Measurements from ENCODE around the gene RAB5B.

Gene RAB5B

DNA sequence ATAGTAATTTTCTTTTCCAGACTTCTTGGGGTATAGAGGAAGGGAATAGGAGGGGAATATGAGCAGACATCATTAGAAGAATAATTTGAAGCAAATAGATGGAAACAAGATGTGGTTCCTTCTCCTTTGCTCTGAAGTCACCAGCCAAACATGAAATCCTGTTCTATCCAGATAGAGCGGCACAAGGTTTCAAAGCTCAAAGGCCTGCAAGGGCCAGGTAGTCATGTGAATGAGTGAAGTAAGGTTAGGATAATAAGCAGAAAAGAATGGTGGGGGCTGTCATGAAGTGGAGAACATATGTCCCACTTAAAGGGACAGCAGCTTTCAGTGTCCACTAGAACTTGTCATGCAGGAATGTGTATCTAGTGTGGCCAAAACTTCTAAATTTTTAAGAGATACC, 44.5 kb downstream of the RAB5B start:
- H4K20me1 ChIP-seq (ENCODE audit: insufficient read depth, low read length, poor library complexity, severe bottlenecking): no peaks in the 10 kb centered on the region
- H3K4me1 ChIP-seq (ENCODE audit: insufficient read depth, low read length, poor library complexity, severe bottlenecking): peaks cover 6% of the 10 kb centered on the region
- H3K4me3 ChIP-seq (ENCODE audit: low read length, poor library complexity, severe bottlenecking): no peak overlapping the region
- H3F3A ChIP-seq (ENCODE audit: low read depth): no peaks in the 10 kb centered on the region
- no peaks in the 10 kb centered on the region for H3K9me3 ChIP-seq (ENCODE audit: insufficient read depth, low read depth, low read length)
- H2AFZ ChIP-seq (ENCODE audit: low read length): no peak overlapping the region
- H3K79me2 ChIP-seq (ENCODE audit: insufficient read depth, low read length): no peaks in the 10 kb centered on the region
- no peak overlapping the region for H3K4me2 ChIP-seq (ENCODE audit: low read depth, low read length, poor library complexity, severe bottlenecking)
- H3K36me3 ChIP-seq (ENCODE audit: insufficient read depth, low read length): no peaks in the 10 kb centered on the region
- H3K9me2 ChIP-seq (replicated peaks; ENCODE audit: low read depth, low read length): no peaks in the 10 kb centered on the region
- TF ChIP-seq, protein P1, sequence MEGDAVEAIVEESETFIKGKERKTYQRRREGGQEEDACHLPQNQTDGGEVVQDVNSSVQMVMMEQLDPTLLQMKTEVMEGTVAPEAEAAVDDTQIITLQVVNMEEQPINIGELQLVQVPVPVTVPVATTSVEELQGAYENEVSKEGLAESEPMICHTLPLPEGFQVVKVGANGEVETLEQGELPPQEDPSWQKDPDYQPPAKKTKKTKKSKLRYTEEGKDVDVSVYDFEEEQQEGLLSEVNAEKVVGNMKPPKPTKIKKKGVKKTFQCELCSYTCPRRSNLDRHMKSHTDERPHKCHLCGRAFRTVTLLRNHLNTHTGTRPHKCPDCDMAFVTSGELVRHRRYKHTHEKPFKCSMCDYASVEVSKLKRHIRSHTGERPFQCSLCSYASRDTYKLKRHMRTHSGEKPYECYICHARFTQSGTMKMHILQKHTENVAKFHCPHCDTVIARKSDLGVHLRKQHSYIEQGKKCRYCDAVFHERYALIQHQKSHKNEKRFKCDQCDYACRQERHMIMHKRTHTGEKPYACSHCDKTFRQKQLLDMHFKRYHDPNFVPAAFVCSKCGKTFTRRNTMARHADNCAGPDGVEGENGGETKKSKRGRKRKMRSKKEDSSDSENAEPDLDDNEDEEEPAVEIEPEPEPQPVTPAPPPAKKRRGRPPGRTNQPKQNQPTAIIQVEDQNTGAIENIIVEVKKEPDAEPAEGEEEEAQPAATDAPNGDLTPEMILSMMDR (conservative IDR thresholded peaks at IDR 0.05; ENCODE audit: low read length): no peak
- TF ChIP-seq EZH2phosphoT487 (IDR thresholded peaks at IDR 0.05; ENCODE audit: borderline replicate concordance): no peak
- no peaks in the 10 kb centered on the region for H3K27me3 ChIP-seq (ENCODE audit: insufficient read depth, low read length, poor library complexity, severe bottlenecking)
- H3K9ac ChIP-seq (ENCODE audit: low read depth, low read length, poor library complexity, severe bottlenecking): no peak overlapping the region

DNA sequence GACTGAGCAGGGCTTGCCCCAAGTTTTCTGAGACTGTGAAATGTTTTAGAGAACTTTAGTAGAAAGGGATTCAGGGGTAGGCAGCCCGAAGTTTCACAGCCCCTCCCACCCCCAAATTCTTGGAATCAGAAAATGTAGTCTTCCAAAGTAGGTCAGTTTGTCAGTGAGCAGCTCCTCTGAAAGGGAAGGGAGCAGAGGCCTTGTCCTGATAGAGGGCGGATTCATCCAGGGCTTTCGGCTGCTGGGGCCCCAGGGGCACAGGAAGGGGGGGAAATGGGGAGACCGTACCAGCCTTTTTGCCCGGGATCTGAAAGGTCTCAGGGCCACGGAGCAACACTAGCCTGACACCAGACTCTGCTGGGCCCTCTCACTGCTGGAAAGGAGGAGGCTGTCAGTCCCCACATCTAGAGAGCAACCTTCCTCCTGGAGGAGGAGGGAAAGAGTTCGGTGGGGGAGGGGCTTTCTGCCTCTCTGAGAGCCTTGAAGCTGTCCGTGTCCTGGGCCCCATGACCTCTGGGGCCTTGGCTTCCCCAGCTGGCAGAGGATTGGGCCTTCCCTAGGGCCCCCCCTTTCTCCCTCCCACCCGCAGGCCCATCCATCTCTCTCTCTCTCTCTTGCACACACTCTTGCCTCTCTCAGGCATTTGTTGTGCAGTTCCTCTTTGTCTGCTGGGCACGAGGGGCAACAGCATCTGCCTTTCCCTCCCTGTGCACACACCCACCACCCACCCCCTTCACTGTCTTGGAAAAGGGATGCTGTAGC, 46.7 kb downstream of the RAB5B start, which contains the start of gene IKZF4:
Gene IKZF4, plus strand, starts transcription at position 621 of the 762 bp plus-strand sequence. CDS start 451 bp downstream, outside the sequence.
- Histone ChIP-seq H3K9ac (ENCODE audit: low read depth, low read length, poor library complexity, severe bottlenecking) (peak within 1 kb of the TSS; percentile 68), H4K20me1 (ENCODE audit: insufficient read depth, low read length, poor library complexity, severe bottlenecking) (no peaks in the 10 kb centered on the region), H3K4me1 (ENCODE audit: insufficient read depth, low read length, poor library complexity, severe bottlenecking) (peaks cover 4% of the 10 kb centered on the region), H3F3A (ENCODE audit: low read depth) (no peaks in the 10 kb centered on the region), H3K4me3 (ENCODE audit: low read length, poor library complexity, severe bottlenecking) (peak within 1 kb of the TSS; percentile 56), H3K9me2 (replicated peaks; ENCODE audit: low read depth, low read length) (no peaks in the 10 kb centered on the region), H2AFZ (ENCODE audit: low read length) (no peak within 1 kb of the TSS; the same call in 1 of the 2 replicates), H3K36me3 (ENCODE audit: insufficient read depth, low read length) (no peaks in the 10 kb centered on the region), H3K27me3 (ENCODE audit: insufficient read depth, low read length, poor library complexity, severe bottlenecking) (no peaks in the 10 kb centered on the region), H3K4me2 (ENCODE audit: low read depth, low read length, poor library complexity, severe bottlenecking) (peak within 1 kb of the TSS; percentile 41), H3K79me2 (ENCODE audit: insufficient read depth, low read length) (no peaks in the 10 kb centered on the region), H3K9me3 (ENCODE audit: insufficient read depth, low read depth, low read length) (no peaks in the 10 kb centered on the region)
- no peak for TF ChIP-seq EZH2phosphoT487 (IDR thresholded peaks at IDR 0.05; ENCODE audit: borderline replicate concordance)
- TF ChIP-seq, protein P1 (conservative IDR thresholded peaks at IDR 0.05; ENCODE audit: low read length): no peak

DNA sequence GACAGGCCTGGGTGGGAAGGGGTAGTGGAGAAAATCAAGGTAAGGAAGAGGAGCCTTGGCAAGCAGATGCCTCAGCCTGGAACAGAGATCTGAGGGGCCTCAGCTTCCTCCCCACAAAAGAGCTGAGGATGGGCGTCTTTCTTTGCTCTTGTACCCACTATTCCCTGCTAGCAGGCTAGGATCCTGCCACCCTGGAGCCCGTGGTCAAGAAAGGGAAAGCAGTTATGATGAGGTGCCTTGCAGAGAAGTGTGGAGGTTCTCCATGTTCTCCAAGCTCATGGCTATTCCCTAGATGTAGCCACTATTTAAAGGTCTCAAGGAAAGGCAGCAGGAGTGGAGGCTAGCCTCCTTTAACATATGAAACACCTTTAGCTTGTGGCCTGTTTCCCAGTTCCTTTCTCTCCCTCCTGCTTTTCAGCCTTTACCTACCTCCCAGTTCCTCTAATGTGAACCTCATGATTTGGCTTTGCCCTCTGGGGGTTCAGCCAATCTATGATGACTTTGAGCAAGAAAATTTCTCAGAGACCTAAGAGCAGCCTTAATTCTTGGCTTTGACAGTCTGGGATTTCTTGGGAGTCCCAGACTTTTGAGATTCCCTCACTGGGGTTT, 48.1 kb downstream of the RAB5B start:
- Histone ChIP-seq H2AFZ (ENCODE audit: low read length) (no peak overlapping the region), H3K4me3 (ENCODE audit: low read length, poor library complexity, severe bottlenecking) (peak overlapping the region; percentile 56), H3K9ac (ENCODE audit: low read depth, low read length, poor library complexity, severe bottlenecking) (peak overlapping the region; percentile 68), H3K36me3 (ENCODE audit: insufficient read depth, low read length) (no peaks in the 10 kb centered on the region), H3F3A (ENCODE audit: low read depth) (no peaks in the 10 kb centered on the region), H3K9me3 (ENCODE audit: insufficient read depth, low read depth, low read length) (no peaks in the 10 kb centered on the region), H3K4me2 (ENCODE audit: low read depth, low read length, poor library complexity, severe bottlenecking) (peak overlapping the region; percentile 41), H3K27me3 (ENCODE audit: insufficient read depth, low read length, poor library complexity, severe bottlenecking) (no peaks in the 10 kb centered on the region), H3K79me2 (ENCODE audit: insufficient read depth, low read length) (no peaks in the 10 kb centered on the region), H3K9me2 (replicated peaks; ENCODE audit: low read depth, low read length) (no peaks in the 10 kb centered on the region), H4K20me1 (ENCODE audit: insufficient read depth, low read length, poor library complexity, severe bottlenecking) (no peaks in the 10 kb centered on the region), H3K4me1 (ENCODE audit: insufficient read depth, low read length, poor library complexity, severe bottlenecking) (no peaks in the 10 kb centered on the region)
- no peak for TF ChIP-seq EZH2phosphoT487 (IDR thresholded peaks at IDR 0.05; ENCODE audit: borderline replicate concordance)
- TF ChIP-seq, protein P1 (conservative IDR thresholded peaks at IDR 0.05; ENCODE audit: low read length): no peak

All from Loucy (cell line).